PC-3 (cell line): Measurements from ENCODE around the gene ITGAV.

Source experiments
- EZH2 ChIP-seq: fragments of 300-600 bp; sonication (generic); IDR thresholded peaks from one replicate; pipeline ENCODE4 v1.6.1; 2017; ENCODE audit warnings: antibody characterized with exemption, mild to moderate bottlenecking, low read length; ENCODE audit not compliant: unreplicated experiment
- EZH2phosphoT487 ChIP-seq: fragments of 300-600 bp; sonication (generic); IDR thresholded peaks from 2 replicates; pipeline ENCODE4 v1.6.1; 2018; ENCODE audit warnings: mild to moderate bottlenecking, antibody characterized with exemption, low read length, borderline replicate concordance
- TF ChIP-seq, protein P1 (sequence below): fragments of 300-600 bp; sonication (generic); conservative IDR thresholded peaks from 2 replicates; pipeline ENCODE4 v1.5.1; 2017; ENCODE audit warnings: antibody characterized with exemption, low read depth, mild to moderate bottlenecking, low read length

DNA sequence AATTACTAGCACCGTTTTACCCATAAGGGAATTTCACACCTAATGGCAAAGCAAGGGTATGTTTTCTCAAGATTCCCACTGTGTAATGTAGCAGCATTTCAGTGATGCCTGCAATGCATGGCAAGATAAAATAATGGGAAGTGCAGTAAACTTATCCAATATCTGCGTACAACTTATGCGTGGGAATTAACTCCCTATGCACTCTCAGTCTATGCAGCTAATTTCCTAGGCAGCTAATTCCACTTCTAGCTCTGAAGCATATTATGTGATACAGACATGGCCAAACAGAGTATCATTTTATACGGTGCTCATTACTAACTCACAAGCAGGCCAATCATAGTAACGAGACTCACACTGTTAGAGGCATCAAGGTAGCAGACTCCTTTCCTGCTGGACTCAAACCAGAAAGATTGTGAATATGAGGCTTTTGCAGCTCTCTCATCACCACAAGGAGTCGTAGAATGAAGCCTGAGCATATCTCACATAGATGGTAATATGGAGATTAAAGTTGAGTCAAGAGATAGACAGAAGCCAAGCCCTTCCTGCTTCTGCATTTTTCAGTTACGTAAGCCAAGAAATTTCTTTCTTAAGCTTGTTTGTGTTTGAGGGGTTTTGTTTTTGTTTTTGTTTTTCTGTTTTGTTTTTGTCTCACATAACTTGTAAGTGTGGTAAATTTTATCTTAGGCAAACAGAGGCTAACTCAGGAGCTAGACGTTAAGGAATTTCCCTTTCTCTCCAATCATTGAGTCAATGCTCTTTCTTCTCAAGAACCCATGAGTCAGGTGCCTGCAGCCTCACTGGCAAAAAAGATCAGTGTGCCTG, 34.8 kb upstream of the ITGAV start:
- TF ChIP-seq, protein P1, sequence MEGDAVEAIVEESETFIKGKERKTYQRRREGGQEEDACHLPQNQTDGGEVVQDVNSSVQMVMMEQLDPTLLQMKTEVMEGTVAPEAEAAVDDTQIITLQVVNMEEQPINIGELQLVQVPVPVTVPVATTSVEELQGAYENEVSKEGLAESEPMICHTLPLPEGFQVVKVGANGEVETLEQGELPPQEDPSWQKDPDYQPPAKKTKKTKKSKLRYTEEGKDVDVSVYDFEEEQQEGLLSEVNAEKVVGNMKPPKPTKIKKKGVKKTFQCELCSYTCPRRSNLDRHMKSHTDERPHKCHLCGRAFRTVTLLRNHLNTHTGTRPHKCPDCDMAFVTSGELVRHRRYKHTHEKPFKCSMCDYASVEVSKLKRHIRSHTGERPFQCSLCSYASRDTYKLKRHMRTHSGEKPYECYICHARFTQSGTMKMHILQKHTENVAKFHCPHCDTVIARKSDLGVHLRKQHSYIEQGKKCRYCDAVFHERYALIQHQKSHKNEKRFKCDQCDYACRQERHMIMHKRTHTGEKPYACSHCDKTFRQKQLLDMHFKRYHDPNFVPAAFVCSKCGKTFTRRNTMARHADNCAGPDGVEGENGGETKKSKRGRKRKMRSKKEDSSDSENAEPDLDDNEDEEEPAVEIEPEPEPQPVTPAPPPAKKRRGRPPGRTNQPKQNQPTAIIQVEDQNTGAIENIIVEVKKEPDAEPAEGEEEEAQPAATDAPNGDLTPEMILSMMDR: no peak
- TF ChIP-seq EZH2: no peak
- no peak for TF ChIP-seq EZH2phosphoT487
